HepG2 (cell line): ENCODE measurements around the gene IKZF3. TPM values are rescaled to one million over a fixed set of nuclear protein-coding genes. Genes with fewer than 3 reads are reported as not detected.
A peak's percentile ranks its signal among the peaks of the same experiment; 100 is the strongest.

ENCODE experiments used
- JDP2 ChIP-seq: sonication (generic); formaldehyde crosslinking; IDR thresholded peaks from 2 replicates; pipeline ENCODE4 v1.8.1; 2022; ENCODE audit warnings: missing genetic modification reagents, borderline replicate concordance
- JUND ChIP-seq: sonication (generic); formaldehyde crosslinking; IDR thresholded peaks from 2 replicates; pipeline ENCODE4 v1.8.0; 2022; ENCODE audit warnings: mild to moderate bottlenecking, missing genetic modification reagents
- KLF11 ChIP-seq: IDR thresholded peaks from 2 replicates; pipeline ENCODE4 v1.6.1; 2016; ENCODE audit warnings: missing compliant biosample characterization
- KLF13 ChIP-seq: sonication (generic); formaldehyde crosslinking; IDR thresholded peaks from 2 replicates; pipeline ENCODE4 v1.4.0; 2020; ENCODE audit warnings: mild to moderate bottlenecking, missing genetic modification reagents
- MED8 ChIP-seq: sonication (generic); formaldehyde crosslinking; IDR thresholded peaks from 2 replicates; pipeline ENCODE4 v1.8.1; 2023; ENCODE audit warnings: mild to moderate bottlenecking, missing genetic modification reagents; ENCODE audit not compliant: insufficient replicate concordance
- NFRKB ChIP-seq: fragments of 450-650 bp; IDR thresholded peaks from 2 replicates; pipeline ENCODE4 v1.6.1; 2017
- PHF21A ChIP-seq: sonication (generic); formaldehyde crosslinking; IDR thresholded peaks from 2 replicates; pipeline ENCODE4 v1.5.0; 2020; ENCODE audit warnings: mild to moderate bottlenecking, missing genetic modification reagents
- RELA ChIP-seq: sonication (generic); formaldehyde crosslinking; IDR thresholded peaks from 2 replicates; pipeline ENCODE4 v1.4.0; 2020; ENCODE audit warnings: missing genetic modification reagents
- SIN3A ChIP-seq: IDR thresholded peaks from 2 replicates; pipeline ENCODE4 v1.6.1; 2011; ENCODE audit warnings: low read depth, mild to moderate bottlenecking, control low read depth, low read length, borderline replicate concordance
- SMAD3 ChIP-seq: sonication (generic); formaldehyde crosslinking; IDR thresholded peaks from 2 replicates; pipeline ENCODE4 v1.4.0; 2020; ENCODE audit warnings: missing genetic modification reagents
- STAT5B ChIP-seq: sonication (generic); formaldehyde crosslinking; IDR thresholded peaks from 2 replicates; pipeline ENCODE4 v1.4.0; 2020; ENCODE audit warnings: missing genetic modification reagents
- ZFP36L2 ChIP-seq: sonication (generic); formaldehyde crosslinking; IDR thresholded peaks from 2 replicates; pipeline ENCODE4 v1.4.0; 2020; ENCODE audit warnings: missing genetic modification reagents
- ZFP90 ChIP-seq: sonication (generic); formaldehyde crosslinking; IDR thresholded peaks from 2 replicates; pipeline ENCODE4 v1.8.0; 2022; ENCODE audit warnings: missing genetic modification reagents, mild to moderate bottlenecking, inconsistent platforms, borderline replicate concordance
- ZKSCAN1 ChIP-seq: fragments of 150-350 bp; IDR thresholded peaks from 2 replicates; pipeline ENCODE4 v1.6.1; 2014; ENCODE audit warnings: low read length
- ZNF350 ChIP-seq: sonication (generic); formaldehyde crosslinking; IDR thresholded peaks from 2 replicates; pipeline ENCODE4 v1.4.0; 2020; ENCODE audit warnings: mild to moderate bottlenecking, low read depth, missing genetic modification reagents, borderline replicate concordance
- ZNF383 ChIP-seq: sonication (generic); formaldehyde crosslinking; IDR thresholded peaks from 2 replicates; pipeline ENCODE4 v1.4.0; 2020; ENCODE audit warnings: missing genetic modification reagents, mild to moderate bottlenecking, borderline replicate concordance
- ZNF431 ChIP-seq: sonication (generic); formaldehyde crosslinking; IDR thresholded peaks from 2 replicates; pipeline ENCODE4 v1.9.0; 2022; ENCODE audit warnings: missing genetic modification reagents, low read depth, mild to moderate bottlenecking, borderline replicate concordance
- ZNF496 ChIP-seq: sonication (generic); formaldehyde crosslinking; IDR thresholded peaks from 2 replicates; pipeline ENCODE4 v1.8.1; 2023; ENCODE audit warnings: mild to moderate bottlenecking, moderate library complexity, missing genetic modification reagents; ENCODE audit not compliant: insufficient replicate concordance
- ZNF562 ChIP-seq: sonication (generic); formaldehyde crosslinking; IDR thresholded peaks from 2 replicates; pipeline ENCODE4 v1.8.0; 2022; ENCODE audit warnings: missing genetic modification reagents, borderline replicate concordance
- ZNF564 ChIP-seq: sonication (generic); formaldehyde crosslinking; IDR thresholded peaks from 2 replicates; pipeline ENCODE4 v1.8.1; 2023; ENCODE audit warnings: mild to moderate bottlenecking, missing genetic modification reagents
- polyA plus RNA-seq, 8 experiments: library from polyadenylated mRNA; depleted of rRNA in 3 of 8; stranded (reverse) in 7 of 8; unstranded in 1 of 8; fragments of >200 nt; fragmentation: Illumina TruSeq in 4 of 8; extraction: Trizol in 4 of 8; gene quantifications; 2 replicates each; pipeline versions ENCODE4 v1.2.1 to v1.2.3, GENCODE V29; 2011 to 2016; ENCODE audit warnings: low read depth in 4 of 8, missing spikeins in 1 of 8, mixed read lengths in 1 of 8; ENCODE audit not compliant: insufficient read depth in 1 of 8
- total RNA-seq, 5 experiments: library from RNA; depleted of rRNA; stranded (reverse); fragments of >200 nt; fragmentation: Illumina TruSeq; extraction: Trizol; gene quantifications; 2 replicates each; pipeline ENCODE4 v1.2.3, GENCODE V29; 2016; ENCODE audit warnings: low read depth in 1 of 5
- TF ChIP-seq, protein P1 (sequence below): sonication (generic); formaldehyde crosslinking; IDR thresholded peaks from 2 replicates; pipeline ENCODE4 v1.8.0; 2022; ENCODE audit warnings: missing genetic modification reagents, mild to moderate bottlenecking, moderate library complexity, borderline replicate concordance
- TF ChIP-seq, protein P2 (sequence below): sonication (generic); formaldehyde crosslinking; IDR thresholded peaks from 2 replicates; pipeline ENCODE4 v1.9.0; 2021; ENCODE audit warnings: missing genetic modification reagents, mild to moderate bottlenecking, borderline replicate concordance
- TF ChIP-seq, protein P3 (sequence below): IDR thresholded peaks from 2 replicates; pipeline ENCODE4 v1.6.1; 2016
- TF ChIP-seq, protein P4 (sequence below): IDR thresholded peaks from 2 replicates; pipeline ENCODE4 v1.6.1; 2016

The IKZF3 gene
- total and polyA plus RNA-seq, 2 of the 13 experiments (the other 11 are each of a cell fraction or from before 2014, with no cell fraction given) = not detected

DNA sequence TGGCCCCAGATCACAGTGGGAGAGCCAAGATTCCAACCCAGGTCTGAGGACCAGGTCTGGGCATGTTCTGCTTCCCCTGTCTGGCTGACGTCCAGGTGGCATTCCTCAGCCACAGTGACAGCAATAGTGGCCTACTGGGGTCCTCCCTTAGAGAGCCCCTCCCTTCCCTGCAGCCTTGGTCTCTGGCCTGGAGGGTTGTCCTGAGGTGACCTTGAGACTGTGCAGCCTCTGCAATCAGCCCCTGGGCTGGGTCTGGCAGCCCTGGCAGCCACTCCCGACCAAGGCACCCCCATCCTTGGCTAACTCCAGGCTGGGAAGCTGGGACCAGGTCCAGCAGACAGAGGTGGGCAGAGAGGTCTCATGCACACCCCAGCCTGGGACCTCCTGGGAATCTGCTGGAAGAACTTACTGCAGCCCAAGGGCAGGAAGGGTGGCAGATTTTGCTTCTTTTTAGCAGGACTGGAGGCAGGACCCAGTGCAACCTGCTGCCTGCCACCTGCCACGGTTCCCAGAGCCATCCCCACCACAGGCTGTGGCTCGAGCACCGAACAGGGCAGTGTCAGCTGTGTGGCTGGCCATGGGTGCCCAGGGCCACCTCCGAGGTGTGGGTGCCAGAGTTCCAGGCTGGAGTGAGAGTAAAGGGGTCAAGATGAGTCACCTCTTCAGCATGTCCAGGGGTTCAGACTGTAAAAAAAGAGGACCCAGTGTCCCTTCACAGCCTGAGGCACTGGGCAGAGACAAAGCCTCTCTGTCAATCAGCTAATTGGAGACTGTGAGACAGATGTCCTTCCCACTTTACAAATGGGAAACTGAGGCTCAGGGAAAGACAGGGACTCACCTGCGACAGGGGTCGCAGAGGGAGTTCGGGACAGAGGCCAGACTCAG lies 113.7 kb downstream of the IKZF3 start (continued):
- TF ChIP-seq, protein P1, sequence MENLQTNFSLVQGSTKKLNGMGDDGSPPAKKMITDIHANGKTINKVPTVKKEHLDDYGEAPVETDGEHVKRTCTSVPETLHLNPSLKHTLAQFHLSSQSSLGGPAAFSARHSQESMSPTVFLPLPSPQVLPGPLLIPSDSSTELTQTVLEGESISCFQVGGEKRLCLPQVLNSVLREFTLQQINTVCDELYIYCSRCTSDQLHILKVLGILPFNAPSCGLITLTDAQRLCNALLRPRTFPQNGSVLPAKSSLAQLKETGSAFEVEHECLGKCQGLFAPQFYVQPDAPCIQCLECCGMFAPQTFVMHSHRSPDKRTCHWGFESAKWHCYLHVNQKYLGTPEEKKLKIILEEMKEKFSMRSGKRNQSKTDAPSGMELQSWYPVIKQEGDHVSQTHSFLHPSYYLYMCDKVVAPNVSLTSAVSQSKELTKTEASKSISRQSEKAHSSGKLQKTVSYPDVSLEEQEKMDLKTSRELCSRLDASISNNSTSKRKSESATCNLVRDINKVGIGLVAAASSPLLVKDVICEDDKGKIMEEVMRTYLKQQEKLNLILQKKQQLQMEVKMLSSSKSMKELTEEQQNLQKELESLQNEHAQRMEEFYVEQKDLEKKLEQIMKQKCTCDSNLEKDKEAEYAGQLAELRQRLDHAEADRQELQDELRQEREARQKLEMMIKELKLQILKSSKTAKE (CRISPR knock-in tag) = 0 out of 2 replicates have a peak, but pooled peaks have one; percentile 33
- TF ChIP-seq, protein P2, sequence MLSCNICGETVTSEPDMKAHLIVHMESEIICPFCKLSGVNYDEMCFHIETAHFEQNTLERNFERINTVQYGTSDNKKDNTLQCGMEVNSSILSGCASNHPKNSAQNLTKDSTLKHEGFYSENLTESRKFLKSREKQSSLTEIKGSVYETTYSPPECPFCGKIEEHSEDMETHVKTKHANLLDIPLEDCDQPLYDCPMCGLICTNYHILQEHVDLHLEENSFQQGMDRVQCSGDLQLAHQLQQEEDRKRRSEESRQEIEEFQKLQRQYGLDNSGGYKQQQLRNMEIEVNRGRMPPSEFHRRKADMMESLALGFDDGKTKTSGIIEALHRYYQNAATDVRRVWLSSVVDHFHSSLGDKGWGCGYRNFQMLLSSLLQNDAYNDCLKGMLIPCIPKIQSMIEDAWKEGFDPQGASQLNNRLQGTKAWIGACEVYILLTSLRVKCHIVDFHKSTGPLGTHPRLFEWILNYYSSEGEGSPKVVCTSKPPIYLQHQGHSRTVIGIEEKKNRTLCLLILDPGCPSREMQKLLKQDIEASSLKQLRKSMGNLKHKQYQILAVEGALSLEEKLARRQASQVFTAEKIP (CRISPR knock-in tag) = no peak
- TF ChIP-seq STAT5B (no peak), ZFP90 (CRISPR knock-in tag) (peak; percentile 99), ZNF562 (CRISPR knock-in tag) (no peak), ZNF431 (CRISPR knock-in tag) (no peak), PHF21A (CRISPR knock-in tag) (peak; percentile 77), JDP2 (CRISPR knock-in tag) (no peak), NFRKB (no peak), ZNF383 (CRISPR knock-in tag) (no peak), RELA (no peak), SIN3A (no peak), ZFP36L2 (no peak), JUND (no peak; the same call in none of the 2 replicates), ZNF350 (peak; percentile 88), MED8 (no peak), ZNF564 (CRISPR knock-in tag) (no peak), ZKSCAN1 (no peak), KLF13 (CRISPR knock-in tag) (no peak; the same call in 1 of the 2 replicates), ZNF496 (CRISPR knock-in tag) (no peak), SMAD3 (no peak), KLF11 (CRISPR knock-in tag) (no peak)
- TF ChIP-seq, protein P3, sequence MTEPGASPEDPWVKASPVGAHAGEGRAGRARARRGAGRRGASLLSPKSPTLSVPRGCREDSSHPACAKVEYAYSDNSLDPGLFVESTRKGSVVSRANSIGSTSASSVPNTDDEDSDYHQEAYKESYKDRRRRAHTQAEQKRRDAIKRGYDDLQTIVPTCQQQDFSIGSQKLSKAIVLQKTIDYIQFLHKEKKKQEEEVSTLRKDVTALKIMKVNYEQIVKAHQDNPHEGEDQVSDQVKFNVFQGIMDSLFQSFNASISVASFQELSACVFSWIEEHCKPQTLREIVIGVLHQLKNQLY (CRISPR knock-in tag) = no peak
- TF ChIP-seq, protein P4, sequence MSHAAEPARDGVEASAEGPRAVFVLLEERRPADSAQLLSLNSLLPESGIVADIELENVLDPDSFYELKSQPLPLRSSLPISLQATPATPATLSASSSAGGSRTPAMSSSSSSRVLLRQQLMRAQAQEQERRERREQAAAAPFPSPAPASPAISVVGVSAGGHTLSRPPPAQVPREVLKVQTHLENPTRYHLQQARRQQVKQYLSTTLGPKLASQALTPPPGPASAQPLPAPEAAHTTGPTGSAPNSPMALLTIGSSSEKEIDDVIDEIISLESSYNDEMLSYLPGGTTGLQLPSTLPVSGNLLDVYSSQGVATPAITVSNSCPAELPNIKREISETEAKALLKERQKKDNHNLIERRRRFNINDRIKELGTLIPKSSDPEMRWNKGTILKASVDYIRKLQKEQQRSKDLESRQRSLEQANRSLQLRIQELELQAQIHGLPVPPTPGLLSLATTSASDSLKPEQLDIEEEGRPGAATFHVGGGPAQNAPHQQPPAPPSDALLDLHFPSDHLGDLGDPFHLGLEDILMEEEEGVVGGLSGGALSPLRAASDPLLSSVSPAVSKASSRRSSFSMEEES = no peak
